ENCODE results near the gene GNAQ. TPM values are rescaled to one million over a fixed set of nuclear protein-coding genes. Genes with fewer than 3 reads are reported as not detected.

GNAQ gene
- total RNA-seq, 4 donors from 2014 or later = 40.8 to 54.7 (median 53.8) TPM

- no peak for DNase-seq (ENCODE audit: low spot score)
- TF ChIP-seq CTCF (IDR thresholded peaks at IDR 0.05) = no peak
- no peak for ATAC-seq (ENCODE audit: low FRiP score)
These were observed 351.0 kb downstream of the GNAQ start for GRCh38 chr9:77680581-77680980.

- ATAC-seq (ENCODE audit: low FRiP score) (no peak), DNase-seq (ENCODE audit: low spot score) (no peak)
- TF ChIP-seq CTCF (IDR thresholded peaks at IDR 0.05) = no peak
These were observed 351.8 kb downstream of the GNAQ start for GRCh38 chr9:77679661-77680368.

GRCh38 chr9:77679088-77679487 lies 352.5 kb downstream of the GNAQ start:
- ATAC-seq (ENCODE audit: low FRiP score) = no peak
- no peak for TF ChIP-seq CTCF (IDR thresholded peaks at IDR 0.05)
- no peak for DNase-seq (ENCODE audit: low spot score)

GRCh38 chr9:77677957-77678535 lies 353.6 kb downstream of the GNAQ start:
- no peak for ATAC-seq (ENCODE audit: low FRiP score)
- DNase-seq (ENCODE audit: low spot score) = no peak
- TF ChIP-seq CTCF (IDR thresholded peaks at IDR 0.05) = no peak

- no peak for DNase-seq (ENCODE audit: low spot score)
- no peak for TF ChIP-seq CTCF (IDR thresholded peaks at IDR 0.05)
- no peak for ATAC-seq (ENCODE audit: low FRiP score)
These were observed 354.2 kb downstream of the GNAQ start for GRCh38 chr9:77677397-77677796.

GRCh38 chr9:77673941-77674791 lies 357.4 kb downstream of the GNAQ start:
- TF ChIP-seq CTCF (IDR thresholded peaks at IDR 0.05) = no peak
- no peak for DNase-seq (ENCODE audit: low spot score)
- ATAC-seq (ENCODE audit: low FRiP score) = no peak

All from omental fat pad (tissue), 4 donors.